Liver (tissue), 3 donors: ENCODE data around the gene CRELD2.

Experiments used
- CTCF ChIP-seq: fragments of 150-350 bp; IDR thresholded peaks from 2 replicates; pipeline ENCODE4 v1.5.1; 2017; ENCODE audit warnings: improper control_type of control experiment, low read depth, low read length; ENCODE audit not compliant: missing input control
- EGR1 ChIP-seq, 2 donors: IDR thresholded peaks; 2 replicates each; pipeline ENCODE4 v1.6.1; 2016 to 2018; ENCODE audit warnings: antibody characterized with exemption in 2 of 2, low read depth in 2 of 2
- FOXA1 ChIP-seq: IDR thresholded peaks from 2 replicates; pipeline ENCODE4 v1.6.1; 2016; ENCODE audit warnings: antibody characterized with exemption
- GABPA ChIP-seq, 2 donors: IDR thresholded peaks in 1 of 2; conservative IDR thresholded peaks in 1 of 2; 2 replicates each; pipeline ENCODE4 v1.6.1; 2016; ENCODE audit warnings: antibody characterized with exemption in 2 of 2, mild to moderate bottlenecking in 1 of 2, moderate library complexity in 1 of 2
- HNF4G ChIP-seq: IDR thresholded peaks from 2 replicates; pipeline ENCODE4 v1.6.1; 2016; ENCODE audit warnings: antibody characterized with exemption
- MAX ChIP-seq: IDR thresholded peaks from 2 replicates; pipeline ENCODE4 v1.6.1; 2016; ENCODE audit warnings: antibody characterized with exemption
- RAD21 ChIP-seq, 2 donors: IDR thresholded peaks; 2 replicates each; pipeline ENCODE4 v1.6.1; 2016; ENCODE audit warnings: antibody characterized with exemption in 2 of 2, mild to moderate bottlenecking in 2 of 2
- TAF1 ChIP-seq: conservative IDR thresholded peaks from 2 replicates; pipeline ENCODE4 v1.6.1; 2016; ENCODE audit warnings: antibody characterized with exemption, mild to moderate bottlenecking
- YY1 ChIP-seq: IDR thresholded peaks from 2 replicates; pipeline ENCODE4 v1.6.1; 2016; ENCODE audit warnings: antibody characterized with exemption, mild to moderate bottlenecking
- TF ChIP-seq, protein P1 (sequence below): IDR thresholded peaks from 2 replicates; pipeline ENCODE4 v1.6.1; 2016; ENCODE audit warnings: antibody characterized with exemption, mild to moderate bottlenecking
- donor health status: healthy.
- donor health status: healthy.

GRCh38 chr22:49958366-49958921, 40.0 kb downstream of the CRELD2 start:
- TF ChIP-seq MAX (no peak), CTCF (no peak), EGR1 (IDR thresholded peaks at IDR 0.05; ENCODE audit: low read depth in 2 of 2) (no peak), RAD21 (IDR thresholded peaks at IDR 0.05) (no peak), TAF1 (no peak), GABPA (IDR thresholded peaks at IDR 0.05 in 1 of 2, conservative IDR thresholded peaks at IDR 0.05 in 1 of 2) (no peak), HNF4G (no peak), YY1 (no peak), FOXA1 (no peak)
- TF ChIP-seq, protein P1, sequence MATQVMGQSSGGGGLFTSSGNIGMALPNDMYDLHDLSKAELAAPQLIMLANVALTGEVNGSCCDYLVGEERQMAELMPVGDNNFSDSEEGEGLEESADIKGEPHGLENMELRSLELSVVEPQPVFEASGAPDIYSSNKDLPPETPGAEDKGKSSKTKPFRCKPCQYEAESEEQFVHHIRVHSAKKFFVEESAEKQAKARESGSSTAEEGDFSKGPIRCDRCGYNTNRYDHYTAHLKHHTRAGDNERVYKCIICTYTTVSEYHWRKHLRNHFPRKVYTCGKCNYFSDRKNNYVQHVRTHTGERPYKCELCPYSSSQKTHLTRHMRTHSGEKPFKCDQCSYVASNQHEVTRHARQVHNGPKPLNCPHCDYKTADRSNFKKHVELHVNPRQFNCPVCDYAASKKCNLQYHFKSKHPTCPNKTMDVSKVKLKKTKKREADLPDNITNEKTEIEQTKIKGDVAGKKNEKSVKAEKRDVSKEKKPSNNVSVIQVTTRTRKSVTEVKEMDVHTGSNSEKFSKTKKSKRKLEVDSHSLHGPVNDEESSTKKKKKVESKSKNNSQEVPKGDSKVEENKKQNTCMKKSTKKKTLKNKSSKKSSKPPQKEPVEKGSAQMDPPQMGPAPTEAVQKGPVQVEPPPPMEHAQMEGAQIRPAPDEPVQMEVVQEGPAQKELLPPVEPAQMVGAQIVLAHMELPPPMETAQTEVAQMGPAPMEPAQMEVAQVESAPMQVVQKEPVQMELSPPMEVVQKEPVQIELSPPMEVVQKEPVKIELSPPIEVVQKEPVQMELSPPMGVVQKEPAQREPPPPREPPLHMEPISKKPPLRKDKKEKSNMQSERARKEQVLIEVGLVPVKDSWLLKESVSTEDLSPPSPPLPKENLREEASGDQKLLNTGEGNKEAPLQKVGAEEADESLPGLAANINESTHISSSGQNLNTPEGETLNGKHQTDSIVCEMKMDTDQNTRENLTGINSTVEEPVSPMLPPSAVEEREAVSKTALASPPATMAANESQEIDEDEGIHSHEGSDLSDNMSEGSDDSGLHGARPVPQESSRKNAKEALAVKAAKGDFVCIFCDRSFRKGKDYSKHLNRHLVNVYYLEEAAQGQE = no peak
